ENCODE measurements around the gene UBL7. TPM values are rescaled to one million over a fixed set of nuclear protein-coding genes. Genes with fewer than 3 reads are reported as not detected.

The UBL7 gene
- total RNA-seq, 1 donor from 2014 or later: 62.1 TPM

DNA sequence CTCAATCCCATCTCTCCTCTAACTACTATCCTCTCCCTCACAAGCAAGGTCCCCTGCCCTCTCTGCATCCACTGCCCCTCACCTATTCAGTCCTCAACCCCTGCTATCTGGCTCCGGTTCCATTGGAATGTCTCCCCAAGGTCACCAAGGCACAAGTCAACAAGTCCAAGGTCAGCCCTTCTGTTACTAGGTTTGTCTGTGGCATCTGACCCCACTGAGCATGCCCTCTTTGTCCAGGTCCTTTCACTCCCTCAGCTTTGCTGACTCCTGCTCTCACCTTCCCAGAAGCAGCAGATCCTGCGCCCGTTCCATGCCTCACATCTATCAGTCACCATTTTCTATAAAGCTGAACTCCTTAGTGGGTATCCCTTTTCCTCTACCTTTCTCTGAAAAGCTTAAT, 18.9 kb downstream of the UBL7 start:
- no peaks in the 10 kb centered on the region for H3K9me3 Mint-ChIP-seq
- H3K27me3 Mint-ChIP-seq: no peaks in the 10 kb centered on the region
- no peak overlapping the region for H3K4me3 Mint-ChIP-seq
- peaks cover 22% of the 10 kb centered on the region for H3K4me1 Mint-ChIP-seq
- peaks cover 7% of the 10 kb centered on the region for H3K36me3 Mint-ChIP-seq (ENCODE audit: low read depth)
- H3K27ac Mint-ChIP-seq: no peak overlapping the region
- intact Hi-C loops (cut with micrococcal nuclease): no loop called here
- DNase-seq: no peak

DNA sequence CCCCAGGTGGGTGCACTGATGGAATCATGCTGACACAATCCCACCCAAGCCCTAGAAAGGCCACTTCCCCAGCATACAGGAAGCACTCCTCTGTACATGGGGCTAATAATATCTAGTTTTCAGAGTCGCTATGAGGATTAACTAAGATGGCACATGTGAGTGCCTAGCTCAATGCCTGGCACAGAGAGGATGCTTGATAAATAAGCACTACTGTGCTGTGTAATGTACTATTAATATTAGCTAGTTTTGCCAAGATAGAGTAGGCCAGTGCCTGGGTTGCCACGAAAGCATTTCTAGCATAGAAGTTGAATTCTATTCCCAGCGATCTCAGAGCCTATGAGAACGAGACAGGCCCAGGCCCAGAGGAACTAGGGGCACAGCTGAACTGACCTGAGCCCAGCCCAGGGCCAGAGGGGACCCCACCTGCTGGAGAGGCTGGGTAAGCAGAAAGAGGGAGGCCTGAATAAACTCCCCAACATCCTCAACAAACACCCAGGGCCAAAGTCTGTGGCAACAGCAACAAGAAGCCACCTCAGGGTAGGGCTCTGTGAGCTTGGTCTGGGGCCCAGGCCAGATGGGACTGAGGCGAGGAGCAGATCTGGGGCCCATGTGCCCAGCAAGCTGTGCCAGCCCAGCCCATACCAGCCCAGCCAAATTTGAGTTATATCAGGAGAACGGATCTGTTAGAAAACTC, 19.6 kb downstream of the UBL7 start:
- DNase-seq: no peak
- Mint-ChIP-seq H3K27ac (no peak overlapping the region), H3K4me1 (peaks cover 27% of the 10 kb centered on the region), H3K36me3 (ENCODE audit: low read depth) (peaks cover 5% of the 10 kb centered on the region), H3K9me3 (no peaks in the 10 kb centered on the region), H3K27me3 (no peaks in the 10 kb centered on the region), H3K4me3 (no peak overlapping the region)
- intact Hi-C loops (cut with micrococcal nuclease): no loop called here

DNA sequence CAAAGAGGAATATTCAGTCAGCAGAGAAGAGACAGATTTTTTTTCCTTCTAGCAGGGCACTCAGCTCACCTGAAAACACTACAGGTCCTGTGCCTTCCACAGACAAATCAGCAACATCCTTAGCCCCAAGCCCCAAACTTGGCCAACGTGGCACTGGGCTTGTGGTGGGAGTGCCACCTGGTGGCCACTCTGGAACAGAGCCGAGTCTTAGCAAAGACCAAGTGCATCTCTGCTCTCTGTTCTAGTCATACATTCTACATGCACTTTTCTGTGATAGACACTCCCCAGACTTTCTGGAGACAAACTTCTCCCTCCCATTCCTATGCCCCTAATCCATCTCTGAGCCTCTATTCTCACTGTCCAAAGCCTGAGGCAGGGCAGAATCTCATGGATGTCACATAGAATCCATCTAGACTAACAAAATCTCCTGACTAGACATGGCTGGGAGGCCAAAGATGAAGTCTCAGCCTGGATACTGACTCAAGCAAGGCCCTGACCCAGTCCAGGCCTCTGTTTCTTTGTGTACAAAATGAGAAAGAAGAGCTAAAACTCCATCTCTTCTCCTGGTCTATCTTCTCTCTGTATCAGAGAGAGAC, 22.1 kb downstream of the UBL7 start:
- peak; percentile 94 for DNase-seq
- Mint-ChIP-seq H3K27me3 (no peaks in the 10 kb centered on the region), H3K36me3 (ENCODE audit: low read depth) (no peaks in the 10 kb centered on the region), H3K4me1 (peaks cover 52% of the 10 kb centered on the region), H3K27ac (no peak overlapping the region), H3K4me3 (no peak overlapping the region), H3K9me3 (no peaks in the 10 kb centered on the region)
- intact Hi-C loops (cut with micrococcal nuclease): loop anchor here (1.0 to 10.0 kb wide), 6 partner anchors 22 to 106 kb away; partner anchors contain the start of genes ARID3B and UBL7

DNA sequence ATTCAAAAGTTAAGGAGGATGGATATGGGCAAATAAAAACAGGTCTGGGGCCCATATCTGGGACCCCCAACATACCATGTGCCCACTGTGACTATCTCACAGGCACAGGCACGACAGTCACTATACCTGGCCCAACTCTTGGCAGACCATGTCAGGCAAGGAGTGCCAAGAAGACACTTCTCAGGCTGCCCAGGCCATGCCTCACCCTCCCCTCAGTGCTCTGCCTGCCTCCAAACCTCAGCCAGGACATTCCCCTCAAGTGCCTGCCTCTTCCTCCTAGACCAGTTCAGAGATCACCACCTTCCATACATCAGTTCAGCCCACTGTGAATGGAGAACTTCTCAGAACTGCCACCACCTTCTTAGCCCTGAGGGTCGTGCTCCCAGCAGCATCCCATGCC, 22.8 kb downstream of the UBL7 start:
- Mint-ChIP-seq H3K9me3 (no peaks in the 10 kb centered on the region), H3K27ac (peak overlapping the region; percentile 12), H3K27me3 (no peaks in the 10 kb centered on the region), H3K36me3 (ENCODE audit: low read depth) (no peaks in the 10 kb centered on the region), H3K4me3 (no peak overlapping the region), H3K4me1 (peaks cover 50% of the 10 kb centered on the region)
- intact Hi-C loops (cut with micrococcal nuclease): loop anchor here (1.0 to 10.0 kb wide), 6 partner anchors 23 to 107 kb away; partner anchors contain the start of genes ARID3B and UBL7
- DNase-seq: no peak

DNA sequence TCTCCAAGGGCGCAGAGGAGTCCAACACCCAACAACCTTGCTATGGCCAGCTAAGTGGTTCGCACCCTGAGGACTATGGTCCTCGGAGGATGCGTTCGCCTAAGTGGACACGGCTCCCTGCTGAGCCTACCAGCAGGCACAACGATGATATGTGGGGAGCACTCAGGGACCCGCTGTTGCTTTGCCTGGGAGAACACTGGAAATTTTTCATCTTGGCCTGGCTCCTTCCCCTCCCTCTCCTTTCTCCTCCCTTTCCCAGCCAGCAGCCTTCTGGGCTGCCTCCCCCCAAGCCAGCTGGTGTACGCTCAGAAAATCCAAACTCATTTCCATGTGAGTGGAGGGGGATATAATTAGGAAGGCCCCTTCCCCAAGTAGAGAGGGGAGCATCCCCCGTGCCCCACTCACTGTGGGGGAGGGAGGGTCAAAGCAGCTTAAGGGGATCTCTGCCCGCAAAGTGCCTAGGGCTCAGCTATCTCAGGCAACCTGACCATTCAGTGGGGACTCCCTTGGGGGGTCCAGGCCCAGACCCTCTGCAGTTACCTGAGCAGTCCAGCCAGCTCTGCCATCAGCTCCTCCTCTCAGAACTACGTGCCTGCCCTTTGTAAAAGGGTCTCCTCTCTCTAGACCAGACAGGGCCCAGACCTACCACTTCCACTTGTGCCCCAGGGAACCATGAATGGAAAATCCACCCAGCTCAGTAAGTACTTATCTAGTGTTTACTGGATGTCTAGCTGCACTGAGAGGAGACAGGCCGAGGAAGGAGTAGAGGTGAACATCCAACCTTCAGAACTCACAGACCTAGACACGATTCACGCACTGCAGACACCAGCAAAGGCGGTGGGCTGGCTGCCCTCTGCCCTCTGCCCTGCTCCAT, 26.5 kb downstream of the UBL7 start:
- Mint-ChIP-seq H3K27ac (peak overlapping the region; percentile 86), H3K36me3 (ENCODE audit: low read depth) (peaks cover 27% of the 10 kb centered on the region), H3K4me3 (peak overlapping the region; percentile 89), H3K4me1 (peaks cover 72% of the 10 kb centered on the region), H3K9me3 (no peaks in the 10 kb centered on the region), H3K27me3 (no peaks in the 10 kb centered on the region)
- no peak for DNase-seq
- intact Hi-C loops (cut with micrococcal nuclease): loop anchor here (10.0 kb wide), 1 partner anchor 110 kb away; the partner anchor contains the start of gene ARID3B

DNA sequence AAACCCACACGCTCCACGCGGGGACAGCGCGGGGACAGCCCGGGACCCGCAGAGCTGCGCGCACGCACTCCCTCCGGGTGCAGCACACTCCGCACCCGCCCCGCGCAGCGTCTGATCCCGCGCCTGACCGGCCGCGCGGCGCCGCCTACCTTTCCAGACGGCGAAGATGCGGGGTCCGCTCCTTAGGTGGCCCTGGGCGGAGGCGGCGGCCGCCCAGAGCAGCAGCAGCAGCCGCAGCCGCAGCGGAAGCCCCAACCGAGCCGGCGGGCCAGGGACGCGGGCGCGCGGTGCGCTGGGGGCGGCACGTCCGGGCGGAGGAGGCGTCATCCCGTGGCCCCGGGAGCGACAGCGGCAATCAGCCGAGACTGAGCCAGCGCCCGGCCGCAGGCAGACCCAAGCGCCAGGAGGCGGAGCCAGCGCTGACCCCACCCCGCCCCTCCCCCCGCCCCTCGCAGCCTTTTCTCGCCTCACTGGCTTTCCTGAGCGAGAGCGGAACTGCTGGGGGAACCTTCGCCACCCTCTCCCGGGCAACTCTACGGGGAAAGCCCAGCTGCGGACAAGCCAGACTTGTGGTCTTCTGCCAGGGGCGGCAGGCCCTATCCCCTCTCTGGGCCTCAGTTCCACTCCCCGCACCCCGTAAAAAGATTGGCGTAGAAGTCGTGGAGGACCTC, 27.2 kb downstream of the UBL7 start, which contains the start of gene SEMA7A:
Gene SEMA7A (minus strand): TSS at position 367 of the 671 bp plus-strand sequence. CDS start 40 bp downstream, at position 327.
- peaks cover 72% of the 10 kb centered on the region for H3K4me1 Mint-ChIP-seq
- intact Hi-C loops (cut with micrococcal nuclease): loop anchor here (1.0 to 10.0 kb wide), 3 partner anchors 33 to 111 kb away; partner anchors contain the start of gene ARID3B
- H3K27ac Mint-ChIP-seq: peak within 1 kb of the TSS; percentile 86
- peak; percentile 96 for DNase-seq
- H3K9me3 Mint-ChIP-seq: no peaks in the 10 kb centered on the region
- peaks cover 27% of the 10 kb centered on the region for H3K36me3 Mint-ChIP-seq (ENCODE audit: low read depth)
- peak within 1 kb of the TSS; percentile 95 for H3K4me3 Mint-ChIP-seq
- H3K27me3 Mint-ChIP-seq: no peaks in the 10 kb centered on the region

DNA sequence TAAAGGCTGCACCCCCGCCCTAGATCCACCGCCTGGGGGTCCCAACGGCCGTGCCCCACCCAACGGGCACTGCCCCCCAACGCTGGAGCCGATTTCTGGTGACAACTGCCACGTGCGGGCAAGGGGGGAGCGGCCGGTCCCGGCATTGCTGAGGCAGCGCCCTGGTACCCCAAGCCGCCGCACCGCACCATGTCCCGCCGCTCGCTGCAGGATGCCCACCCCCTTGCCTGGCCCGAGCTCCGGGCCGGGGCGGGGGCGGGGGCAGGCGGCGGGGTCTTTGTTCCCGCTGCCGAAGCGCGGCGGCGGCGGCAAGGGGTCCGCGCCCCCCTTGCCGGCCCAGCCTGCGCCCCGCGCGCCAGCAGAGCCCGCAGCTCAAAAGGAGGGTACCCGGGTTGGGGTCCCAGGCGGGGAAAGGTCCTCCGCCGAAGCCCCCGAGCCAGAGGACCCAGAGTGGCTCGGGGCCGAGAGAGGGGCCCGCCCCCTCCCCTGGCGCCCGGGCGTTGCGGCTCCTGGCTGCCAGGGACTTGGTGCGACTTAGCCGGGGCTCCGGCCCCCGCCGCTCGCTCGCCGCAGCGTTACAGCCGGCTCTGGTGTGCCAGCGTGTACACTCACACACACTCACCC, 27.9 kb downstream of the UBL7 start:
- Mint-ChIP-seq H3K4me3 (peak overlapping the region; percentile 95), H3K9me3 (no peaks in the 10 kb centered on the region), H3K27ac (peak overlapping the region; percentile 29), H3K36me3 (ENCODE audit: low read depth) (peaks cover 32% of the 10 kb centered on the region), H3K4me1 (peaks cover 71% of the 10 kb centered on the region), H3K27me3 (no peaks in the 10 kb centered on the region)
- intact Hi-C loops (cut with micrococcal nuclease): loop anchor here (1.0 to 10.0 kb wide), 3 partner anchors 33 to 112 kb away; partner anchors contain the start of gene ARID3B
- DNase-seq: peak; percentile 69

DNA sequence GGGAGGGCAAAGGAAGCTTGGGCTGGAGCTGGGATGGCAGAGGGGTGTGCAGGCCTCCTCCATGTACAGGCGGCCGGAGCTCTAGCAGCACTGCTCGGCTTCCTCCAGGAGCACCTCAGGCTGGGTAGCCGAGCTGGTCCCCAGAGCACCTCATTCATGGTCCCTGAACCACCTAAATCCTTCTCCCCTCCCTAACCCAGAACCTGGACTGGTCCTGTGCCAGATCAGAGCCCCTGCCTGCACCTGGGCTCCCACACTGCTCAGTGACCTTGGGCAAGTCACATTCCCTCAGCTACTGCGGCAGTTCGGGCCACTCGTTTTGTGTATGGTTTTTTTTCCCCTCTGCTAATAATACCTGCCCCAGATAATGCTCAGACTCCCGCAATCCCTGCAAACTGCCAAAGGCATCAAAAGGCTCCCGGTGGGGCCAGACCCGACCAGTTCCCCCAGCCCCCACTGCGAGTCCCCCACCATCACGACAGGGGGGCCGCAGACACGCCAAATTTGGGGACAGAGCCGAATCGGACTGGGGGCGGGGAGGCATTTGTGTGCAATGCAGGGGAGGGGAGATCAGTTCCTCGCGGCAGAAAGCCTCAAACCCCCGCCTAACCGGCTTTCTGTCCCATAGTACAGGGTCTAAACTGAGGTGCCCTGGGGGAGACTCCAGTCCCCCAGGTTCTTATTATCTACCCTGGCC, 28.5 kb downstream of the UBL7 start:
- H3K9me3 Mint-ChIP-seq: no peaks in the 10 kb centered on the region
- H3K4me3 Mint-ChIP-seq: peak overlapping the region; percentile 95
- peak; percentile 65 for DNase-seq
- no peaks in the 10 kb centered on the region for H3K27me3 Mint-ChIP-seq
- intact Hi-C loops (cut with micrococcal nuclease): loop anchor here (10.0 kb wide), 1 partner anchor 112 kb away; the partner anchor contains the start of gene ARID3B
- H3K4me1 Mint-ChIP-seq: peaks cover 78% of the 10 kb centered on the region
- peaks cover 38% of the 10 kb centered on the region for H3K36me3 Mint-ChIP-seq (ENCODE audit: low read depth)
- H3K27ac Mint-ChIP-seq: peak overlapping the region; percentile 80

DNA sequence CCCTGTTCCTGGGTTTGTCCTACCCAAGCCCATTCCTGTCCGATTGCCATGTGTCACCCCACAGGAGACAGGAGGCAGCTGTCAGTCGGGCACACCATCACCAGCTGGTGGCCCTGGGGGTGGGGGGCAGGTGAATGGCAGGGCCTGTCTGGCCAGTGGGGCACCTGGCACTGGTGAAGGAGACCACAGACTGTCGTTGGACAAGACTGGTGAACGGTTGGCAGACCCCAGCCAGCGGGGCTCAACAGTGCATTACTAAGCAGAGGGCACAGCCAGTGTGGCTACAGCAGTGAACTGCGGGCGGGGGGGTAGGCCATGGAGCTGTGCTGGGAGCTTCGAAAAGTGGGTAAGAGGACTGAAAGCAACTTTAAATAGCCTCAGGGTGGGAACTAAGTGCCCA, 29.3 kb downstream of the UBL7 start:
- intact Hi-C loops (cut with micrococcal nuclease): loop anchor here (10.0 kb wide), 1 partner anchor 113 kb away; the partner anchor contains the start of gene ARID3B
- peak; percentile 74 for DNase-seq
- peaks cover 44% of the 10 kb centered on the region for H3K36me3 Mint-ChIP-seq (ENCODE audit: low read depth)
- peaks cover 78% of the 10 kb centered on the region for H3K4me1 Mint-ChIP-seq
- H3K4me3 Mint-ChIP-seq: peak overlapping the region; percentile 95
- H3K27ac Mint-ChIP-seq: peak overlapping the region; percentile 83
- no peaks in the 10 kb centered on the region for H3K27me3 Mint-ChIP-seq
- H3K9me3 Mint-ChIP-seq: no peaks in the 10 kb centered on the region

DNA sequence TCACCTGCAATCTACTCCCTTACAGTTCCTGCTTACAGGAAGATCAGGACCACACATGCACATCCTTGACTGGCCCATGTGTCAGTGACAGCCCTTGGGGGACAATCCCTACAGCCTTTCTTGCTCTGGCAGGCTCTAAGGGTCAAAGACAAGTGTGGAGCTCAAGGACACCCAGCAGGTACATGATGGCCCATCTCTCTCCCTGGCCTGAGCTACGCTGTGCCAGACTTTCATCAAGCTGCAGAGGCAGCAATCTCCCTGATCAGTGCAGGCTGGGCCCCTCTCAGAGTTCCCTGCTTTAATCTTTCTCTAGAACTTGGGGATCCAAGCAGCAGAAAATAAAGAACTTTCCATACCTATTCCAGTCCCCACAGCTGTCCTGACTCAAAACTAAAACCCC, 29.8 kb downstream of the UBL7 start:
- Mint-ChIP-seq H3K36me3 (ENCODE audit: low read depth) (peaks cover 48% of the 10 kb centered on the region), H3K27ac (peak overlapping the region; percentile 83), H3K4me1 (peaks cover 79% of the 10 kb centered on the region), H3K9me3 (no peaks in the 10 kb centered on the region), H3K27me3 (no peaks in the 10 kb centered on the region), H3K4me3 (peak overlapping the region; percentile 95)
- no peak for DNase-seq
- intact Hi-C loops (cut with micrococcal nuclease): loop anchor here (10.0 kb wide), 1 partner anchor 114 kb away; the partner anchor contains the start of gene ARID3B

DNA sequence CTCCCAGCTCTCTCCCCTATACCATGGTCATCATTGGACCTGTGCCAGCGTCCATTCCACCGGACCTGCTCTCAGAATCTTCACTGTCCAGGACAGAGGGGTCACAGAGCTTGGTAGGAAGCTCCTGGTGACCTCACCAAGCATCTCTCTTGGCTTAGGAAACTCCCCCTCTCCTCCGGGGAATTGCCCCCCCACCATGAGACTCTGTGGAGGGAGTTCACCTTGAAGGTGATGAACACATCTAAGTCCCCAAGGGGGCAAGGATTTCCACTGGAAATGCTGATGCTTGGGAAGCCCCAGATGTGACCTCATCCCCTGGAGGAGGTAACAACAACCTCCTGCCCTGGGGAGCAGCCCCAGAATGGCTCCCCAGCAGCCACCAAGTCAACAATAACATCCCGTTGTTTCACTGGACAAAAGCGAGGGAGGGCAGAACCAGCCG, 30.4 kb downstream of the UBL7 start:
- H3K4me3 Mint-ChIP-seq: peak overlapping the region; percentile 95

DNA sequence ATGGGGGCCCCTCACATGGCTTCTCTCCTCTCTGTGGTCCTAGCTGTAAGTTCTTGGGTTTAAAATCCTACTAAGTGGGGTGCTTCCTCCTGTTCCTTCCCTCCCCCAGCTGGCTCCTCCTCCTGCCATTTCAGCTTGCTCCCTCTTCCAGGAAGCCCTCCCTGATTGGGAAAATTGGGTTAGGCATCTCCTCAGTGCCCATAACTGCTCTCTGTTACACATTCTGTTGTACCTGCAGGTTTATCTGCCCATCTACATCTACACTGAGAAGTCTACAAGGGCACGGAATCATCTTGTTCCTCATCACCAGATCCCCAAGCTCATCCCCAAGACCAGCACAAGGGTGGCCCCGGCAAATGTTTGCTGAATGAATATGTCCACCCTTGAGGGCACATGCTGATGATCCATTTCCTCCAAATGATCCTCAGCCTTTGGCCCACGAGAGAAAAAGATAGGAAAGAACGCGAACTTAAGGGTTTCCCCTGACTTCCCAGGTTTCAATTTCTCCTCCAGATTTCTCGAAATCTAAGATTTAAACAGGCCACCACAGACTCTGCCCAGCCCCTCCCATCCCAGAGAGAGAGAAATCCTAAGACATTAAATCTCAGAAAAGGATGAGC, 31.1 kb downstream of the UBL7 start:
- Mint-ChIP-seq H3K9me3 (no peaks in the 10 kb centered on the region), H3K27me3 (no peaks in the 10 kb centered on the region), H3K36me3 (ENCODE audit: low read depth) (peaks cover 54% of the 10 kb centered on the region), H3K27ac (peak overlapping the region; percentile 64), H3K4me3 (peak overlapping the region; percentile 95), H3K4me1 (peaks cover 72% of the 10 kb centered on the region)
- intact Hi-C loops (cut with micrococcal nuclease): loop anchor here (10.0 kb wide), 1 partner anchor 115 kb away; the partner anchor contains the start of gene ARID3B
- DNase-seq: no peak

More for the DNA sequence above, 30.4 kb downstream of the UBL7 start:
- Mint-ChIP-seq H3K27ac (peak overlapping the region; percentile 83), H3K9me3 (no peaks in the 10 kb centered on the region), H3K27me3 (no peaks in the 10 kb centered on the region), H3K36me3 (ENCODE audit: low read depth) (peaks cover 52% of the 10 kb centered on the region), H3K4me1 (peaks cover 76% of the 10 kb centered on the region)
- intact Hi-C loops (cut with micrococcal nuclease): loop anchor here (10.0 kb wide), 1 partner anchor 114 kb away; the partner anchor contains the start of gene ARID3B
- no peak for DNase-seq

Measured in activated CD4-positive, alpha-beta T cell treated with anti-CD3 and anti-CD28 coated beads, Interleukin-2, amount 10 ng/mL, durations not matched to agents 24 days and 14 days (primary cell).